Measurements from ENCODE around the gene KRT14.

Gene KRT14

GRCh38 chr17:41595585-41595984, 8.9 kb upstream of the KRT14 start:
- no peaks in the 10 kb centered on the region for H3K36me3 ChIP-seq (ENCODE audit: control insufficient read depth in 4 of 4, insufficient read depth in 4 of 4, low read length in 3 of 4)
- POLR2A ChIA-PET, result no interaction called here
- 87% methylated on average over 5 of the region's 8 CpGs for WGBS (ENCODE audit: insufficient coverage)
- no peak overlapping the region for H3K4me3 ChIP-seq (ENCODE audit: control insufficient read depth in 1 of 7, extremely low read depth in 1 of 7, insufficient read depth in 4 of 7, low read depth in 2 of 7, low read length in 6 of 7)
- CTCF ChIA-PET, result interaction anchor here (1.4 kb wide), 1 partner anchor 30 kb away, joined by 3 read pairs; no protein-coding TSS in a partner anchor
- H3K4me1 ChIP-seq (ENCODE audit: control extremely low read depth in 1 of 4, control insufficient read depth in 4 of 4, insufficient read depth in 4 of 4, low read length in 3 of 4), result no peaks in the 10 kb centered on the region
- H3K27me3 ChIP-seq (replicated peaks in 2 of 5; ENCODE audit: control insufficient read depth in 4 of 5, insufficient read depth in 5 of 5, low read length in 4 of 5), result peaks cover 0 to 3% (median 0%) of the 10 kb centered on the region in 5 experiments
- no peak overlapping the region for H3K27ac ChIP-seq (ENCODE audit: insufficient read depth in 1 of 2, low read depth in 1 of 2, low read length in 2 of 2, poor library complexity in 1 of 2, severe bottlenecking in 2 of 2)
- DNase-seq, result no peak
- no peaks in the 10 kb centered on the region for H3K9me3 ChIP-seq (ENCODE audit: control extremely low read depth in 1 of 5, control insufficient read depth in 4 of 5, insufficient read depth in 2 of 5, low read depth in 1 of 5, low read length in 4 of 5)

GRCh38 chr17:41594363-41594915, 7.7 kb upstream of the KRT14 start:
- CTCF ChIA-PET, result interaction anchor here (1.1 to 1.4 kb wide), 2 partner anchors 29 to 54 kb away, joined by 3 read pairs; no protein-coding TSS in a partner anchor
- Histone ChIP-seq H3K9me3 (ENCODE audit: control extremely low read depth in 1 of 5, control insufficient read depth in 4 of 5, insufficient read depth in 2 of 5, low read depth in 1 of 5, low read length in 4 of 5) (no peaks in the 10 kb centered on the region), H3K27me3 (replicated peaks in 2 of 5; ENCODE audit: control insufficient read depth in 4 of 5, insufficient read depth in 5 of 5, low read length in 4 of 5) (peaks cover 0 to 3% (median 0%) of the 10 kb centered on the region in 5 experiments), H3K36me3 (ENCODE audit: control insufficient read depth in 4 of 4, insufficient read depth in 4 of 4, low read length in 3 of 4) (no peaks in the 10 kb centered on the region), H3K4me3 (ENCODE audit: control insufficient read depth in 1 of 7, extremely low read depth in 1 of 7, insufficient read depth in 4 of 7, low read depth in 2 of 7, low read length in 6 of 7) (no peak overlapping the region), H3K27ac (ENCODE audit: insufficient read depth in 1 of 2, low read depth in 1 of 2, low read length in 2 of 2, poor library complexity in 1 of 2, severe bottlenecking in 2 of 2) (no peak overlapping the region), H3K4me1 (ENCODE audit: control extremely low read depth in 1 of 4, control insufficient read depth in 4 of 4, insufficient read depth in 4 of 4, low read length in 3 of 4) (no peaks in the 10 kb centered on the region)
- WGBS (ENCODE audit: insufficient coverage), result 76% methylated on average over 2 of the region's 3 CpGs
- POLR2A ChIA-PET, result no interaction called here
- no peak for DNase-seq

GRCh38 chr17:41593306-41593981, 6.7 kb upstream of the KRT14 start:
- Histone ChIP-seq H3K4me3 (ENCODE audit: control insufficient read depth in 1 of 7, extremely low read depth in 1 of 7, insufficient read depth in 4 of 7, low read depth in 2 of 7, low read length in 6 of 7) (no peak overlapping the region), H3K9me3 (ENCODE audit: control extremely low read depth in 1 of 5, control insufficient read depth in 4 of 5, insufficient read depth in 2 of 5, low read depth in 1 of 5, low read length in 4 of 5) (no peaks in the 10 kb centered on the region), H3K36me3 (ENCODE audit: control insufficient read depth in 4 of 4, insufficient read depth in 4 of 4, low read length in 3 of 4) (no peaks in the 10 kb centered on the region), H3K27me3 (replicated peaks in 2 of 5; ENCODE audit: control insufficient read depth in 4 of 5, insufficient read depth in 5 of 5, low read length in 4 of 5) (peaks cover 0 to 3% (median 0%) of the 10 kb centered on the region in 5 experiments), H3K27ac (ENCODE audit: insufficient read depth in 1 of 2, low read depth in 1 of 2, low read length in 2 of 2, poor library complexity in 1 of 2, severe bottlenecking in 2 of 2) (no peak overlapping the region), H3K4me1 (ENCODE audit: control extremely low read depth in 1 of 4, control insufficient read depth in 4 of 4, insufficient read depth in 4 of 4, low read length in 3 of 4) (no peaks in the 10 kb centered on the region)
- no peak for DNase-seq
- CTCF ChIA-PET, result no interaction called here
- POLR2A ChIA-PET, result no interaction called here
- WGBS (ENCODE audit: insufficient coverage), result 86% methylated on average over 5 of the region's 8 CpGs

- ChIA-PET CTCF (no interaction called here), POLR2A (no interaction called here)
These were observed 6.1 kb upstream of the KRT14 start for GRCh38 chr17:41592601-41593305.

GRCh38 chr17:41589301-41589700, 2.6 kb upstream of the KRT14 start:
- DNase-seq, result no peak
- ChIA-PET CTCF (interaction anchor here (0.8 kb wide), 1 partner anchor 39 kb away, joined by 3 read pairs; no protein-coding TSS in a partner anchor), POLR2A (no interaction called here)
- no peaks in the 10 kb centered on the region for H3K4me1 ChIP-seq (ENCODE audit: control extremely low read depth in 1 of 4, control insufficient read depth in 4 of 4, insufficient read depth in 4 of 4, low read length in 3 of 4)
- WGBS (ENCODE audit: insufficient coverage), result 60% methylated on average over 2 of the region's 3 CpGs
- H3K27ac ChIP-seq (ENCODE audit: insufficient read depth in 1 of 2, low read depth in 1 of 2, low read length in 2 of 2, poor library complexity in 1 of 2, severe bottlenecking in 2 of 2), result no peak overlapping the region
- no peaks in the 10 kb centered on the region for H3K36me3 ChIP-seq (ENCODE audit: control insufficient read depth in 4 of 4, insufficient read depth in 4 of 4, low read length in 3 of 4)
- H3K4me3 ChIP-seq (ENCODE audit: control insufficient read depth in 1 of 7, extremely low read depth in 1 of 7, insufficient read depth in 4 of 7, low read depth in 2 of 7, low read length in 6 of 7), result no peak overlapping the region
- H3K27me3 ChIP-seq (replicated peaks in 2 of 5; ENCODE audit: control insufficient read depth in 4 of 5, insufficient read depth in 5 of 5, low read length in 4 of 5), result peaks cover 0 to under 1% (median 0%) of the 10 kb centered on the region in 5 experiments
- no peaks in the 10 kb centered on the region for H3K9me3 ChIP-seq (ENCODE audit: control extremely low read depth in 1 of 5, control insufficient read depth in 4 of 5, insufficient read depth in 2 of 5, low read depth in 1 of 5, low read length in 4 of 5)

More at GRCh38 chr17:41592601-41593305, 6.1 kb upstream of the KRT14 start:
- H3K4me3 ChIP-seq (ENCODE audit: control insufficient read depth in 1 of 7, extremely low read depth in 1 of 7, insufficient read depth in 4 of 7, low read depth in 2 of 7, low read length in 6 of 7), result no peak overlapping the region
- H3K36me3 ChIP-seq (ENCODE audit: control insufficient read depth in 4 of 4, insufficient read depth in 4 of 4, low read length in 3 of 4), result no peaks in the 10 kb centered on the region
- peaks cover 0 to 3% (median 0%) of the 10 kb centered on the region in 5 experiments for H3K27me3 ChIP-seq (replicated peaks in 2 of 5; ENCODE audit: control insufficient read depth in 4 of 5, insufficient read depth in 5 of 5, low read length in 4 of 5)
- WGBS (ENCODE audit: insufficient coverage), result 93% methylated on average over 9 of the region's 12 CpGs
- H3K4me1 ChIP-seq (ENCODE audit: control extremely low read depth in 1 of 4, control insufficient read depth in 4 of 4, insufficient read depth in 4 of 4, low read length in 3 of 4), result no peaks in the 10 kb centered on the region
- no peak overlapping the region for H3K27ac ChIP-seq (ENCODE audit: insufficient read depth in 1 of 2, low read depth in 1 of 2, low read length in 2 of 2, poor library complexity in 1 of 2, severe bottlenecking in 2 of 2)
- DNase-seq, result no peak
- no peaks in the 10 kb centered on the region for H3K9me3 ChIP-seq (ENCODE audit: control extremely low read depth in 1 of 5, control insufficient read depth in 4 of 5, insufficient read depth in 2 of 5, low read depth in 1 of 5, low read length in 4 of 5)

- Histone ChIP-seq H3K9me3 (ENCODE audit: control extremely low read depth in 1 of 5, control insufficient read depth in 4 of 5, insufficient read depth in 2 of 5, low read depth in 1 of 5, low read length in 4 of 5) (no peaks in the 10 kb centered on the region), H3K4me1 (ENCODE audit: control extremely low read depth in 1 of 4, control insufficient read depth in 4 of 4, insufficient read depth in 4 of 4, low read length in 3 of 4) (no peaks in the 10 kb centered on the region), H3K36me3 (ENCODE audit: control insufficient read depth in 4 of 4, insufficient read depth in 4 of 4, low read length in 3 of 4) (no peaks in the 10 kb centered on the region), H3K27me3 (replicated peaks in 2 of 5; ENCODE audit: control insufficient read depth in 4 of 5, insufficient read depth in 5 of 5, low read length in 4 of 5) (no peaks in the 10 kb centered on the region), H3K4me3 (ENCODE audit: control insufficient read depth in 1 of 7, extremely low read depth in 1 of 7, insufficient read depth in 4 of 7, low read depth in 2 of 7, low read length in 6 of 7) (no peak overlapping the region), H3K27ac (ENCODE audit: insufficient read depth in 1 of 2, low read depth in 1 of 2, low read length in 2 of 2, poor library complexity in 1 of 2, severe bottlenecking in 2 of 2) (no peak overlapping the region)
- ChIA-PET POLR2A (interaction anchor here (0.6 kb wide), 1 partner anchor 807 kb away, joined by 3 read pairs; no protein-coding TSS in a partner anchor), CTCF (interaction anchor here (0.8 kb wide), 1 partner anchor 38 kb away, joined by 3 read pairs; no protein-coding TSS in a partner anchor)
- no peak for DNase-seq
- WGBS (ENCODE audit: insufficient coverage), result no CpG with 5 or more reads among the region's 8 CpGs
These were observed 1.6 kb upstream of the KRT14 start for GRCh38 chr17:41588126-41588810.
